Loucy (cell line): ENCODE data around the gene ZBTB24.

Experiments used
- H2AFZ ChIP-seq: fragments of 200-600 bp; sonication (generic); 2 replicates; pipeline ENCODE4 v1.6.0; 2016; ENCODE audit warnings: antibody characterized with exemption, mild to moderate bottlenecking, low read length, moderate library complexity
- H3F3A ChIP-seq: fragments of 200-600 bp; 2 replicates; pipeline ENCODE4 v1.6.0; 2016; ENCODE audit warnings: antibody characterized with exemption, low read depth, mild to moderate bottlenecking
- H3K27me3 ChIP-seq: fragments of 200-600 bp; sonication (generic); 2 replicates; pipeline ENCODE4 v1.6.1; 2014; ENCODE audit warnings: low read length, mild to moderate bottlenecking; ENCODE audit not compliant: insufficient read depth, poor library complexity, severe bottlenecking
- H3K36me3 ChIP-seq: fragments of 200-600 bp; sonication (generic); 2 replicates; pipeline ENCODE4 v1.6.1; 2016; ENCODE audit warnings: low read length; ENCODE audit not compliant: insufficient read depth
- H3K4me1 ChIP-seq: fragments of 200-600 bp; sonication (generic); 2 replicates; pipeline ENCODE4 v1.5.1; 2014; ENCODE audit warnings: low read length, mild to moderate bottlenecking; ENCODE audit not compliant: insufficient read depth, poor library complexity, severe bottlenecking
- H3K4me2 ChIP-seq: fragments of 200-600 bp; sonication (generic); 2 replicates; pipeline ENCODE4 v1.6.0; 2014; ENCODE audit warnings: antibody characterized with exemption, low read length, low read depth, mild to moderate bottlenecking; ENCODE audit not compliant: poor library complexity, severe bottlenecking
- H3K4me3 ChIP-seq: fragments of 200-600 bp; sonication (generic); 2 replicates; pipeline ENCODE4 v1.5.1; 2014; ENCODE audit warnings: low read length, mild to moderate bottlenecking, mixed read lengths; ENCODE audit not compliant: poor library complexity, severe bottlenecking
- H3K79me2 ChIP-seq: fragments of 200-600 bp; sonication (generic); 2 replicates; pipeline ENCODE4 v1.6.1; 2014; ENCODE audit warnings: low read length; ENCODE audit not compliant: insufficient read depth
- H3K9ac ChIP-seq: fragments of 200-600 bp; sonication (generic); 2 replicates; pipeline ENCODE4 v1.6.0; 2014; ENCODE audit warnings: mild to moderate bottlenecking, low read depth, low read length, moderate library complexity; ENCODE audit not compliant: poor library complexity, severe bottlenecking
- H3K9me2 ChIP-seq: fragments of 200-600 bp; sonication (generic); replicated peaks from 2 replicates; pipeline ENCODE4 v1.6.1; 2016; ENCODE audit warnings: low read depth, low read length, mixed read lengths
- H3K9me3 ChIP-seq: fragments of 200-600 bp; sonication (generic); 2 replicates; pipeline ENCODE4 v1.6.1; 2014; ENCODE audit warnings: mild to moderate bottlenecking, antibody characterized with exemption, low read length, low read depth; ENCODE audit not compliant: insufficient read depth
- H4K20me1 ChIP-seq: fragments of 200-600 bp; sonication (generic); 2 replicates; pipeline ENCODE4 v1.6.0; 2014; ENCODE audit warnings: antibody characterized with exemption, low read length, mild to moderate bottlenecking; ENCODE audit not compliant: insufficient read depth, poor library complexity, severe bottlenecking
- EZH2phosphoT487 ChIP-seq: fragments of 200-600 bp; IDR thresholded peaks from 2 replicates; pipeline ENCODE4 v1.6.1; 2018; ENCODE audit warnings: antibody characterized with exemption, mild to moderate bottlenecking, moderate library complexity, borderline replicate concordance
- TF ChIP-seq, protein P1 (sequence below): fragments of 200-600 bp; sonication (generic); conservative IDR thresholded peaks from 2 replicates; pipeline ENCODE4 v1.5.1; 2014; ENCODE audit warnings: mild to moderate bottlenecking, antibody characterized with exemption, low read length

ZBTB24 gene

DNA sequence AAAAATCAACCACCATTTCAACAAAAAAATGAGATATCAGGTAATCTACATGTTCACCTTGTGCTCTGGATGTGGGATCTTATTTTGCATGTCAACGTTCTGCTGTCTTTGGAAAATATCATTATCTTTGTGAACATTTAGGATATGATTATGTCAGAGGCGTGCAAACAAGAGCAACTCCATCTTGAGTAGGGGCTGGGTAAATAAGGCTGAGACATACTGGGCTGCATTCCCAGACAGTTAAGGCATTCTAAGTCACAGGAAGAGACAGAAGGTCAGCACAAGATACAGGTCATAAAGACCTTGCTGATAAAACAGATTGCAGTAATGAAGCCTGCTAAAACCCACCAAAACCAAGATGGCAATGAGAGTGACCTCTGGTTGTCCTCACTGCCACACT is 28.8 kb upstream of the ZBTB24 start:
- Histone ChIP-seq H3K27me3 (no peaks in the 10 kb centered on the region), H3K9me3 (peaks cover 9% of the 10 kb centered on the region; the same call in 1 of the 2 replicates), H3K79me2 (no peaks in the 10 kb centered on the region), H4K20me1 (no peaks in the 10 kb centered on the region), H3K9ac (no peak overlapping the region), H2AFZ (no peak overlapping the region), H3K4me1 (peaks cover 32% of the 10 kb centered on the region), H3F3A (no peaks in the 10 kb centered on the region; the same call in 1 of the 2 replicates), H3K9me2 (no peaks in the 10 kb centered on the region), H3K4me3 (no peak overlapping the region), H3K36me3 (no peaks in the 10 kb centered on the region), H3K4me2 (no peak overlapping the region)
- TF ChIP-seq, protein P1, sequence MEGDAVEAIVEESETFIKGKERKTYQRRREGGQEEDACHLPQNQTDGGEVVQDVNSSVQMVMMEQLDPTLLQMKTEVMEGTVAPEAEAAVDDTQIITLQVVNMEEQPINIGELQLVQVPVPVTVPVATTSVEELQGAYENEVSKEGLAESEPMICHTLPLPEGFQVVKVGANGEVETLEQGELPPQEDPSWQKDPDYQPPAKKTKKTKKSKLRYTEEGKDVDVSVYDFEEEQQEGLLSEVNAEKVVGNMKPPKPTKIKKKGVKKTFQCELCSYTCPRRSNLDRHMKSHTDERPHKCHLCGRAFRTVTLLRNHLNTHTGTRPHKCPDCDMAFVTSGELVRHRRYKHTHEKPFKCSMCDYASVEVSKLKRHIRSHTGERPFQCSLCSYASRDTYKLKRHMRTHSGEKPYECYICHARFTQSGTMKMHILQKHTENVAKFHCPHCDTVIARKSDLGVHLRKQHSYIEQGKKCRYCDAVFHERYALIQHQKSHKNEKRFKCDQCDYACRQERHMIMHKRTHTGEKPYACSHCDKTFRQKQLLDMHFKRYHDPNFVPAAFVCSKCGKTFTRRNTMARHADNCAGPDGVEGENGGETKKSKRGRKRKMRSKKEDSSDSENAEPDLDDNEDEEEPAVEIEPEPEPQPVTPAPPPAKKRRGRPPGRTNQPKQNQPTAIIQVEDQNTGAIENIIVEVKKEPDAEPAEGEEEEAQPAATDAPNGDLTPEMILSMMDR: no peak
- TF ChIP-seq EZH2phosphoT487: no peak

DNA sequence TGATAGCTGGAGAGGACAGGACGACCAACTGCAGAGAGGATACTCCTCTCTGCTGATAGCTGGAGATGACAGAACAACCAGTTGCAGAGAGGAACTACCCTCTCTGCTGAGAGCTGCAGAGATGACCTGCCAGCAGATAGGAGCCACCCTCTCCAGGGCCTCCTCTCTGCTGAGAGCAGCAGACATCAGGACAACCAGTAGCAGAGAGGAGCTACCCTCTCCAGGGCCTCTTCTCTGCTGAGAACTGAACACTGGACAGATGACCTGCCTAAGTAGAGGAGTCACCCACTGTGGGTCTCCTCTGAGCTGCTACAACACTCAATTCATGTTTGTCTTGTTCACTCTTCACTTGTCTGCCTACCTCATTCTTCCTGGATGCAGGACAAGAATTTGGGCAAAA is 27.3 kb upstream of the ZBTB24 start:
- Histone ChIP-seq H3K79me2 (no peaks in the 10 kb centered on the region), H3K4me3 (no peak overlapping the region), H3K9me2 (no peaks in the 10 kb centered on the region), H3K27me3 (no peaks in the 10 kb centered on the region), H3K9me3 (peaks cover 9% of the 10 kb centered on the region; the same call in 1 of the 2 replicates), H3K9ac (no peak overlapping the region), H3K36me3 (no peaks in the 10 kb centered on the region), H2AFZ (no peak overlapping the region), H3F3A (no peaks in the 10 kb centered on the region), H3K4me1 (peaks cover 17% of the 10 kb centered on the region), H3K4me2 (no peak overlapping the region), H4K20me1 (no peaks in the 10 kb centered on the region)
- TF ChIP-seq EZH2phosphoT487: no peak
- TF ChIP-seq, protein P1: no peak

DNA sequence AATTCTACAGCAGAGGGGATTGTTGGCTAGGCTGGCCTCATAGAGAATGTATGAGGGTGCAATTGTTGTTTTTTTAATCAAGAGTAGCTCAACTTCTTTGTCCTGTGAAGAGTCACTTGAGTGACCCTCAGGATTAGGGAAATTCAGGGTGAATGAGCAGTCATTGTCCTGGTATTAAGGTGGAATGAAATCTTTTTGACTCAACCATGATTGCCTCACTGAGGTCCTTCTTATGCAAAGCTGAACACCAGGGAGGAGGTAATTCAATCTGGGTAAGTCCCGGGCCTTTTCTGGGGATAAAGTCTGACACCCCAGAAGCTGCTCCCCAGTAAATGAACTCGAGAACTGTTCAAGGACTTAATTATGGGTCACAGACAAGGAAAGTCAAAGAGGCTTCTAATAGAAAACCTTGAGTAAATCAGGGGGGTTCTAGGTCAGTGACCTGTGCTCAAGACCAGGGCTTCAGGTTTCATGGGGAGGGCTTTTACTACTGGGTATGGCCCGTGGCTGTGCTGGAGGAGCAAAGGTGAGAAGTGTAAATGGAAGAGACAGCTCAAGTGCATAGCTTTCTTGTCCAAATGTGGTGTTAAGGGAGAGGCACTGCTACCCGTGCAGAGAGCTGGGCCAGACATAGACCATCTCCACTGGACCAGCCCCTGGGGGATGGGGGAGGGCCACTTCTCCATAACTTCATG is 25.3 kb upstream of the ZBTB24 start:
- Histone ChIP-seq H3K9me2 (no peaks in the 10 kb centered on the region), H3K4me2 (no peak overlapping the region), H4K20me1 (no peaks in the 10 kb centered on the region), H3K36me3 (no peaks in the 10 kb centered on the region), H3K79me2 (no peaks in the 10 kb centered on the region), H3F3A (no peaks in the 10 kb centered on the region), H3K9ac (no peak overlapping the region), H3K4me1 (no peaks in the 10 kb centered on the region), H2AFZ (no peak overlapping the region), H3K27me3 (no peaks in the 10 kb centered on the region), H3K9me3 (peaks cover 9% of the 10 kb centered on the region; the same call in 1 of the 2 replicates), H3K4me3 (no peak overlapping the region)
- TF ChIP-seq, protein P1: no peak
- TF ChIP-seq EZH2phosphoT487: no peak
